CD8-positive, alpha-beta memory T cell (primary cell): ENCODE data around the gene FSCN2. TPM values are rescaled to one million over a fixed set of nuclear protein-coding genes. Genes with fewer than 3 reads are reported as not detected.

Experiments
- CTCF ChIA-PET: fragments of 350-600 bp; sonication (Branson Sonifier 250); formaldehyde crosslinking; loops from one replicate; lab custom pipeline; 2021; ENCODE audit warnings: antibody characterized with exemption; lab: Charles Lee
- POLR2A ChIA-PET: fragments of 350-600 bp; sonication (Branson Sonifier 250); formaldehyde crosslinking; loops from one replicate; lab custom pipeline; 2021; ENCODE audit warnings: antibody characterized with exemption; lab: Charles Lee
- DNase-seq, 5 donors: peaks; one replicate each; pipeline versions ENCODE4 v3.0.0 to v3.0.0-alpha.2; 2020 to 2022; ENCODE audit warnings: mixed read lengths in 1 of 5
- H3K27ac ChIP-seq: one replicate; pipeline ENCODE4 v1.7.0; 2013; ENCODE audit warnings: low read depth, mild to moderate bottlenecking, low read length, moderate library complexity
- H3K27me3 ChIP-seq: 2 replicates; pipeline ENCODE4 v1.7.0; 2013; ENCODE audit warnings: low read length, mild to moderate bottlenecking; ENCODE audit not compliant: insufficient read depth, poor library complexity, severe bottlenecking
- H3K36me3 ChIP-seq: 2 replicates; pipeline ENCODE4 v1.7.0; 2013; ENCODE audit warnings: mild to moderate bottlenecking, low read length, moderate library complexity; ENCODE audit not compliant: insufficient read depth
- H3K4me1 ChIP-seq: 2 replicates; pipeline ENCODE4 v1.7.0; 2013; ENCODE audit warnings: mild to moderate bottlenecking, low read length, moderate library complexity; ENCODE audit not compliant: insufficient read depth
- H3K4me3 ChIP-seq: 2 replicates; pipeline ENCODE4 v1.7.0; 2013; ENCODE audit warnings: mild to moderate bottlenecking, low read length
- H3K9me3 ChIP-seq: 2 replicates; pipeline ENCODE4 v1.7.0; 2013; ENCODE audit warnings: mild to moderate bottlenecking, low read length
- H3K27ac Mint-ChIP-seq, 8 donors: one replicate each; pipeline ENCODE4 v1.8.0; 2020 to 2021; ENCODE audit warnings: mixed read lengths in 8 of 8, mild to moderate bottlenecking in 6 of 8, inconsistent platforms in 3 of 8, moderate library complexity in 3 of 8
- H3K27me3 Mint-ChIP-seq, 2 donors: one replicate each; pipeline ENCODE4 v1.8.0; 2020 to 2021; ENCODE audit warnings: mixed read lengths in 2 of 2, mild to moderate bottlenecking in 1 of 2, moderate library complexity in 1 of 2
- H3K36me3 Mint-ChIP-seq, 3 donors: one replicate each; pipeline ENCODE4 v1.8.0; 2020 to 2021; ENCODE audit warnings: mixed read lengths in 3 of 3, inconsistent platforms in 1 of 3, mild to moderate bottlenecking in 1 of 3
- H3K4me1 Mint-ChIP-seq, 3 donors: one replicate each; pipeline ENCODE4 v1.8.0; 2020 to 2021; ENCODE audit warnings: mixed read lengths in 3 of 3, inconsistent platforms in 1 of 3, mild to moderate bottlenecking in 1 of 3
- H3K4me3 Mint-ChIP-seq, 7 donors: one replicate each; pipeline ENCODE4 v1.8.0; 2020 to 2021; ENCODE audit warnings: mixed read lengths in 7 of 7, mild to moderate bottlenecking in 6 of 7, moderate library complexity in 4 of 7, inconsistent platforms in 2 of 7
- H3K9me3 Mint-ChIP-seq, 5 donors: one replicate each; pipeline ENCODE4 v1.8.0; 2020 to 2022; ENCODE audit warnings: mixed read lengths in 5 of 5, mild to moderate bottlenecking in 3 of 5, moderate library complexity in 2 of 5, inconsistent platforms in 1 of 5
- polyA plus RNA-seq: library from polyadenylated mRNA; unstranded; fragments of 300-500 nt; fragmentation: Illumina TruSeq; gene quantifications from one replicate; pipeline ENCODE4 v1.2.3, GENCODE V29; 2021
- total RNA-seq, 2 experiments: library from RNA; stranded (reverse); gene quantifications; one replicate each; pipeline ENCODE4 v1.2.3, GENCODE V29; 2021

The FSCN2 gene
- total and polyA plus RNA-seq, 3 experiments from 2014 or later, result 0.46 to 0.49 TPM; not detected in 1

GRCh38 chr17:81566461-81567126, 38.4 kb downstream of the FSCN2 start:
- no peak for DNase-seq
- no peaks in the 10 kb centered on the region for H3K9me3 Mint-ChIP-seq
- Histone ChIP-seq H3K4me1 (no peaks in the 10 kb centered on the region), H3K36me3 (peaks cover 51% of the 10 kb centered on the region), H3K27me3 (no peaks in the 10 kb centered on the region), H3K27ac (no peak overlapping the region), H3K4me3 (no peak overlapping the region), H3K9me3 (no peaks in the 10 kb centered on the region)
- H3K4me1 Mint-ChIP-seq, result no peaks in the 10 kb centered on the region
- ChIA-PET CTCF (interaction anchor here (1.0 to 2.0 kb wide), 2 partner anchors 13 to 35 kb away, joined by 3 to 5 read pairs; no protein-coding TSS in a partner anchor), POLR2A (no interaction called here)
- H3K36me3 Mint-ChIP-seq, result peaks cover 0 to 89% (median 20%) of the 10 kb centered on the region in 3 donors
- H3K4me3 Mint-ChIP-seq, result no peak overlapping the region
- peaks cover 0 to 3% of the 10 kb centered on the region in 2 donors for H3K27me3 Mint-ChIP-seq
- no peak overlapping the region for H3K27ac Mint-ChIP-seq

DNA sequence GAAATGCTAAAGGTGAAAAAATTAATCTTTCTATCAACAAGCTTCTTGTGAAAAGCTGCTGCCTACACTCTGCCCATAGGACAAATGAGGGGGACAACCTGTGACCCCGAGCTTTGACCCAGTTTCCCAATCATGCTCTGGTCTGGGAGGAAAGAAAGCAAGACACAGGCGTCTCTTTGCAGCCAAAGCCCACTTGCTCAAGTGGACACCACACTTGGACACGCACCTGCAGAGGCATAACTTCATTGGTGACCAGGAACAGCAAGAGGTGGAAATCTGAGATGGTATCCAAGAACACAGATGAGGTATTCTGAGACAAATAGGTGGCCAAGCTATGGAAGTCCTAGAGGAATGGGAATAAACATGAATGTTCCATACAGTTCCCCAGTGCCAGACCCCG, 39.0 kb downstream of the FSCN2 start:
- H3K9me3 ChIP-seq, result no peaks in the 10 kb centered on the region
- H3K27ac Mint-ChIP-seq, result peak overlapping the region in 1 of 8 donors; percentile 17
- H3K36me3 Mint-ChIP-seq, result peaks cover 0 to 92% (median 20%) of the 10 kb centered on the region in 3 donors
- H3K9me3 Mint-ChIP-seq, result no peaks in the 10 kb centered on the region
- CTCF ChIA-PET, result interaction anchor here (1.0 to 2.0 kb wide), 2 partner anchors 12 to 34 kb away, joined by 3 to 5 read pairs; no protein-coding TSS in a partner anchor
- H3K4me3 ChIP-seq, result no peak overlapping the region
- no peak overlapping the region for H3K27ac ChIP-seq
- no peaks in the 10 kb centered on the region for H3K4me1 ChIP-seq
- H3K27me3 ChIP-seq, result no peaks in the 10 kb centered on the region
- H3K36me3 ChIP-seq, result peaks cover 51% of the 10 kb centered on the region
- peaks cover 0 to 3% of the 10 kb centered on the region in 2 donors for H3K27me3 Mint-ChIP-seq
- POLR2A ChIA-PET, result no interaction called here
- no peaks in the 10 kb centered on the region for H3K4me1 Mint-ChIP-seq
- DNase-seq, result no peak
- H3K4me3 Mint-ChIP-seq, result no peak overlapping the region

DNA sequence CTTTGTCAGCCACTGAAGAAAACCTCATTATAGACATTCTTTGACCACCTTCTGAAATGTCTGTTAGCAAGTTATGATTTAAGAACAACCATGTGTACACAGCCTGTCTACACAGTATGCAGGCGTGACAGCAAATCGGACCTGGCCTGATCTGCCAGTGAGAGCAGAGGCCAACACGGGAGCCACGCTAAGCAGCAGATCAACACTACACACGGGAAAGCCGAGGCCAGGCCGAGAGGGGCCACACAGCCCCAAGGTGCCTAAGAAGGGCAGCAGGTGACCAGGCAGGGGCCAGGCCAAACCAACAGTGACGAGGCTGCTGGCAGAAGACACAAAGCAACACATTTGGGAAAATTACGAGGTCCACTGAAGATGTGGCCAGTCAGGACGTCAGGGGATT, 40.2 kb downstream of the FSCN2 start:
- Histone ChIP-seq H3K27me3 (no peaks in the 10 kb centered on the region), H3K9me3 (no peaks in the 10 kb centered on the region), H3K36me3 (peaks cover 56% of the 10 kb centered on the region), H3K4me3 (no peak overlapping the region), H3K27ac (no peak overlapping the region), H3K4me1 (no peaks in the 10 kb centered on the region)
- Mint-ChIP-seq H3K36me3 (peaks cover 0 to 93% (median 20%) of the 10 kb centered on the region in 3 donors), H3K4me1 (no peaks in the 10 kb centered on the region), H3K27me3 (peaks cover 0 to 3% of the 10 kb centered on the region in 2 donors), H3K4me3 (no peak overlapping the region), H3K9me3 (no peaks in the 10 kb centered on the region), H3K27ac (peak overlapping the region in 3 of 8 donors; percentile 7 to 61 (median 57))
- POLR2A ChIA-PET, result no interaction called here
- no peak for DNase-seq
- CTCF ChIA-PET, result interaction anchor here (0.8 kb wide), 1 partner anchor 33 kb away, joined by 3 read pairs; no protein-coding TSS in a partner anchor

DNA sequence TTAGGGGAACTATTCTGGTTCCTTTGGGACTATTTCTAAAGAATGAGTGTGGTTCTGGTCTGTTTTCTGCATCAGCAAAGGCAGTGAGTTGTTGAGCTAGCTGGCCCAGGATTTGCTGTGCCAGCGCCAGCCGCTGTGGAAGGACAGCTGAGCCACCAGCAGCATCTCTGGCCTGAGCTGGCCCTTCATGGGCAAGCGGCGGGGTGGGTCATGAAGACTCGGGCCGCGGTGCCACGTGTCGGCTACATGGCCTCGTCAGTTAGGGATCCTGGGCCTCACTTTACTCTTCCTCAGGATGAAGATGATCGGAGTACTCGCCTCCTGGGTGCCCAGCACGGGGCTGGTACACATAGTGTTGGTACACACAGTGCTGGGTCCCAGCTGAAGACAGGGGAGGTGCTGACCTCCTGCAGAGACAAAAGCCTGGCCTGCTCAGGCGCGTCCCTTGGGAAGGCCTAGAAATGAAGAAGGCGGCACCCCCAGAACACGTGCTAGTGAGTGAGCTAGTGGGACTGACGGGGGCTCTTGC, 41.9 kb downstream of the FSCN2 start:
- H3K9me3 ChIP-seq, result no peaks in the 10 kb centered on the region
- Mint-ChIP-seq H3K4me1 (peaks cover 0 to 2% (median 0%) of the 10 kb centered on the region in 3 donors), H3K9me3 (no peaks in the 10 kb centered on the region), H3K27ac (no peak overlapping the region), H3K27me3 (peaks cover 0 to 3% of the 10 kb centered on the region in 2 donors), H3K4me3 (no peak overlapping the region), H3K36me3 (peaks cover 0 to 92% (median 21%) of the 10 kb centered on the region in 3 donors)
- POLR2A ChIA-PET, result no interaction called here
- CTCF ChIA-PET, result no interaction called here
- peaks cover 55% of the 10 kb centered on the region for H3K36me3 ChIP-seq
- no peaks in the 10 kb centered on the region for H3K4me1 ChIP-seq
- DNase-seq, result no peak
- H3K27ac ChIP-seq, result no peak overlapping the region
- no peak overlapping the region for H3K4me3 ChIP-seq
- H3K27me3 ChIP-seq, result no peaks in the 10 kb centered on the region

DNA sequence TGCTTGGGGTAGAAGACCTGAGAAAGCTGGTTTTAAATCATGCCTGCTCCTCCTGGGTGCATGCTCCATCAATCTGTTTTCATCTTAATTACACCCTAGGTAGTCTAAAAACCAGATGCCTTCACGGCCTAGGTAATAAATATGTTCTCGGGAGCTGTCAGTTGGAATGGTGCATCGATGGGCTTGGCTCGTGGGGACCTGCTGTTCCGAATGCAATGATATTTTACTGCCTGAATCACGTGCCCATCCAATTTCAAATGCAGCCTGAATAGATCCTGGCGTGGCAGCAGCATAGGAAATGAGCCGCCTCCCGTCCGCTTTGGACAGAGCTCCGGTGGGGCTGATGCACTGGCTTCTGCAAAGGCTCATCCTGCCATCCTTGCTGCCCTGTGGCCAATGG, 42.8 kb downstream of the FSCN2 start:
- Histone ChIP-seq H3K9me3 (no peaks in the 10 kb centered on the region), H3K27ac (no peak overlapping the region), H3K4me1 (no peaks in the 10 kb centered on the region), H3K36me3 (peaks cover 50% of the 10 kb centered on the region), H3K27me3 (no peaks in the 10 kb centered on the region), H3K4me3 (no peak overlapping the region)
- CTCF ChIA-PET, result no interaction called here
- no peaks in the 10 kb centered on the region for H3K9me3 Mint-ChIP-seq
- no peak overlapping the region for H3K4me3 Mint-ChIP-seq
- peak overlapping the region in 1 of 8 donors; percentile 47 for H3K27ac Mint-ChIP-seq
- peaks cover 0 to 91% (median 15%) of the 10 kb centered on the region in 3 donors for H3K36me3 Mint-ChIP-seq
- no peak for DNase-seq
- peaks cover 0 to 3% of the 10 kb centered on the region in 2 donors for H3K27me3 Mint-ChIP-seq
- peaks cover 0 to 2% (median 0%) of the 10 kb centered on the region in 3 donors for H3K4me1 Mint-ChIP-seq
- POLR2A ChIA-PET, result no interaction called here

DNA sequence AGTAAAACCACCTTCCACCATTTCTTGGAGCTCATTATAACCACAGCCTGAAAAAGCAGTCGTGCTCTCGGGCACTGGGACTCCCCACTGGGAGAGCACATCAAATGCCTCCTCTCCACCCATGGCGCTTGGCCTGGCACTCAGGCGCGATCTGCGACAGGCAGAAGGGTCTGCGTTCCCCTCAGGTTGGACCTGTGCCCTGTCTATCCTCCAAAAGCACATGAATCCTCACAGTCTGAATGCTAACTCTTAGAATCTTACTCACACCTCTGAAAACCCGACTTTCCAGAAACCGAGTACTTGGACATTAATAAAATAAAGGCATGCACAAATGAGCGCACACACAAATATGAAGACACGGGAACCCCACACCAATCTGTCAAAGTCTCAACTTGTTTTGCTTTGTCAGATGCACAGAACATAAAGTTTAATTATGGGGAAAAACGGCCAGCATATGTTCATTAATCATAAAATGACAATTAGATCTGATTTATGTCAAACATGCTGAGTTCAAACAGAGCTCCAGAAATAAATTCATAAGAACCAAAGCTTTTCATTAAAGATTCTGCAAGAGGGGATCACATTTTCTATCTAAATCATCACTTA, 44.5 kb downstream of the FSCN2 start:
- Histone ChIP-seq H3K4me1 (no peaks in the 10 kb centered on the region), H3K4me3 (no peak overlapping the region), H3K27ac (no peak overlapping the region), H3K36me3 (peaks cover 36% of the 10 kb centered on the region), H3K27me3 (no peaks in the 10 kb centered on the region), H3K9me3 (no peaks in the 10 kb centered on the region)
- no peaks in the 10 kb centered on the region for H3K9me3 Mint-ChIP-seq
- CTCF ChIA-PET, result interaction anchor here (1.5 kb wide), 1 partner anchor 29 kb away, joined by 4 read pairs; no protein-coding TSS in a partner anchor
- POLR2A ChIA-PET, result no interaction called here
- H3K36me3 Mint-ChIP-seq, result peaks cover 0 to 87% (median 15%) of the 10 kb centered on the region in 3 donors
- H3K27me3 Mint-ChIP-seq, result no peaks in the 10 kb centered on the region
- H3K27ac Mint-ChIP-seq, result no peak overlapping the region
- no peak for DNase-seq
- H3K4me3 Mint-ChIP-seq, result no peak overlapping the region
- peaks cover 4 to 6% (median 5%) of the 10 kb centered on the region in 3 donors for H3K4me1 Mint-ChIP-seq

GRCh38 chr17:81573794-81574642, 45.8 kb downstream of the FSCN2 start:
- Histone ChIP-seq H3K36me3 (peaks cover 28% of the 10 kb centered on the region), H3K4me3 (no peak overlapping the region), H3K27me3 (no peaks in the 10 kb centered on the region), H3K4me1 (no peaks in the 10 kb centered on the region), H3K9me3 (no peaks in the 10 kb centered on the region), H3K27ac (no peak overlapping the region)
- Mint-ChIP-seq H3K9me3 (no peaks in the 10 kb centered on the region), H3K27me3 (no peaks in the 10 kb centered on the region), H3K27ac (peak overlapping the region in 2 of 8 donors; percentile 12 to 94), H3K4me1 (peaks cover 4 to 15% (median 10%) of the 10 kb centered on the region in 3 donors), H3K4me3 (no peak overlapping the region), H3K36me3 (peaks cover 0 to 83% (median 8%) of the 10 kb centered on the region in 3 donors)
- CTCF ChIA-PET, result no interaction called here
- POLR2A ChIA-PET, result no interaction called here
- no peak for DNase-seq
